Esophagus muscularis mucosa (tissue), 4 donors: ENCODE data around the gene CHFR.

ENCODE experiments used
- EP300 ChIP-seq: sonication (generic); formaldehyde crosslinking; IDR thresholded peaks from one replicate; pipeline ENCODE4 v1.6.1; 2017; ENCODE audit warnings: antibody characterized with exemption
- POLR2AphosphoS5 ChIP-seq, 2 donors: sonication (generic); formaldehyde crosslinking; IDR thresholded peaks; one replicate each; pipeline ENCODE4 v1.6.1; 2017; ENCODE audit warnings: antibody characterized with exemption in 2 of 2
- TF ChIP-seq, protein P1 (sequence below), 3 experiments: fragments of 200-600 bp in 2 of 3; fragments of 450-650 bp in 1 of 3; sonication (generic) in 2 of 3; IDR thresholded peaks; one replicate each; pipeline ENCODE4 v1.5.1; 2017 to 2019; ENCODE audit warnings: antibody characterized with exemption in 3 of 3, mild to moderate bottlenecking in 2 of 3, moderate library complexity in 1 of 3

DNA sequence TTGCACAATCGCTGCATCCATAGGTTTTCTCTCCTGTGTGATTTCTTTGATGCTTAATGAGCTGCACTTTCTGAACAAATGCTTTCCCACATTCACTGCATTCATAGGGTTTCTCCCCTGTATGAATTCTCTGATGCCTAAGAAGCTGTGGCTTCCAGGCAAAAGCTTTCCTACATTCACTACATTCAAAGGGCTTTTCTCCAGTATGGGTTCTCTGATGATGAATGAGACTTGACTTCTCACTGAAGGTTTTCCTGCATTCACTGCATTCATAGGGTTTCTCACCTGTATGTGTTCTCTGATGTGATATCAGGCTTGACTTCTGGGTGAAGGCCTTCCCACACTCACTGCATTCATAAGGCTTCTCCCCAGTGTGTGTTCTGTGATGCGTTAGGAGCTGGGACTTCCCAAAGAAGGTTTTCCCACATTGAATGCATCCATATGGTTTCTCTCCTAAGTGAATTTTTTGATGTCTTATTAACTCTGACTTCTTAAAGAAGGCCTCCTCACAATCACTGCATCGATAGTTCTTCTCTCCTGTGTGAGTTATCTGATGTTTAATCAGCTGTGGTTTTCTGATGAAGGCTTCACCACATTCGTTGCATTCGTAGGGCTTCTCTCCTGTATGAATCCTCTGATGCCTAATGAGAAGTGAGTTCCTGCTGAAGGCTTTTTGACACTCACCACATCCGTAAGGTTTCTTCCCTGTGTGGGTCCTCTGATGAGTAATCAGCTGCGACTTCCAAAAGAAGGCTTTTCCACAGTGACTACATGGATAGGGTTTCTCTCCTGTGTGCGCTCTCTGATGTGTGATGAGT is 38.4 kb upstream of the CHFR start:
- TF ChIP-seq, protein P1, sequence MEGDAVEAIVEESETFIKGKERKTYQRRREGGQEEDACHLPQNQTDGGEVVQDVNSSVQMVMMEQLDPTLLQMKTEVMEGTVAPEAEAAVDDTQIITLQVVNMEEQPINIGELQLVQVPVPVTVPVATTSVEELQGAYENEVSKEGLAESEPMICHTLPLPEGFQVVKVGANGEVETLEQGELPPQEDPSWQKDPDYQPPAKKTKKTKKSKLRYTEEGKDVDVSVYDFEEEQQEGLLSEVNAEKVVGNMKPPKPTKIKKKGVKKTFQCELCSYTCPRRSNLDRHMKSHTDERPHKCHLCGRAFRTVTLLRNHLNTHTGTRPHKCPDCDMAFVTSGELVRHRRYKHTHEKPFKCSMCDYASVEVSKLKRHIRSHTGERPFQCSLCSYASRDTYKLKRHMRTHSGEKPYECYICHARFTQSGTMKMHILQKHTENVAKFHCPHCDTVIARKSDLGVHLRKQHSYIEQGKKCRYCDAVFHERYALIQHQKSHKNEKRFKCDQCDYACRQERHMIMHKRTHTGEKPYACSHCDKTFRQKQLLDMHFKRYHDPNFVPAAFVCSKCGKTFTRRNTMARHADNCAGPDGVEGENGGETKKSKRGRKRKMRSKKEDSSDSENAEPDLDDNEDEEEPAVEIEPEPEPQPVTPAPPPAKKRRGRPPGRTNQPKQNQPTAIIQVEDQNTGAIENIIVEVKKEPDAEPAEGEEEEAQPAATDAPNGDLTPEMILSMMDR (IDR thresholded peaks at IDR 0.05): no peak
- TF ChIP-seq EP300 (no peak), POLR2AphosphoS5 (IDR thresholded peaks at IDR 0.05) (no peak)
